GM19324 (cell line): ENCODE data around the gene WNT4.

Experiments
- ATAC-seq: cut with Tn5 transposase; IDR thresholded peaks from one replicate; pipeline ENCODE4 v1.9.1; 2021; ENCODE audit warnings: mild to moderate bottlenecking, moderate library complexity; ENCODE audit not compliant: unreplicated experiment, low FRiP score

WNT4 gene

DNA sequence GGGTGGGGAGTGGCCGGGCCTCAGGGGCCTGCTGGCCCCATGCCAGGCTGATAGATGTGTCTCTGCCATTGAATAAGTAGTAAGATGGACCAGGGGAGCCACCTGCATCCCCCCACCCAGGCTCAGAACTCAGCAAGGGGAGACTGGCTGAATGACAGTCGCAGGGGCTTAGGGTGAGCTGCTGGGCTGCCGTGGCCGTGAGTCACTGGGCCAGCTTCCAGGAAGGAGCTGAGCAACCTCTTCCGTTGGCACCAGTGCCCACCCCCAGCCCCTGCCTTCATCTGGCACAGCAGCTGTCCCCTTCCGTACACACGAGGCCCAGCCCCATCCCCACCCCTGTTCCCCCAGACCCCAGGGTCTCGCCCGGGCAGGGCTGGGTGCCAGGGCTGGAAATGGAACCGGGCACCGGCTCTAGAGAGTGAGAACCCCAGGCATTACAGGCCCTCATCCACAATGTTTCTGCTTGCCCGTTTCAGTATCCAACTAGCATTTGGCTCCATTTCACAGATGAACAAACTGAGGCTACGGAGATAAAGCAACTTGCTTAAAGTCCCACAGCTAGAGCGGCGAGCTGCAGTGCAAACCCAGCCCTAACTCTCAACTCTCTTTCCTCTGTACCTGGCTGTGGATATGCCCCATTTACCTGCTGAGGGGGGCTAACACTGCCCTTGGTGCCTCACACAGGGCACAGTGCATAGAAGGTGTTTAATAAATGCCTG lies 10.2 kb downstream of the WNT4 start:
- no peak for ATAC-seq

GRCh38 chr1:22131875-22132486 lies 10.9 kb downstream of the WNT4 start:
- no peak for ATAC-seq

GRCh38 chr1:22131062-22131461 lies 11.8 kb downstream of the WNT4 start:
- no peak for ATAC-seq

- ATAC-seq = no peak
Observed at GRCh38 chr1:22129501-22130117, 13.3 kb downstream of the WNT4 start.

GRCh38 chr1:22128392-22128791 lies 14.5 kb downstream of the WNT4 start:
- ATAC-seq = no peak

GRCh38 chr1:22127731-22128130 lies 15.2 kb downstream of the WNT4 start:
- ATAC-seq = no peak

- ATAC-seq = no peak
Observed at GRCh38 chr1:22127248-22127647, 15.6 kb downstream of the WNT4 start.

GRCh38 chr1:22126531-22126930 lies 16.4 kb downstream of the WNT4 start:
- no peak for ATAC-seq

GRCh38 chr1:22124592-22125229 lies 18.2 kb downstream of the WNT4 start:
- ATAC-seq = no peak

DNA sequence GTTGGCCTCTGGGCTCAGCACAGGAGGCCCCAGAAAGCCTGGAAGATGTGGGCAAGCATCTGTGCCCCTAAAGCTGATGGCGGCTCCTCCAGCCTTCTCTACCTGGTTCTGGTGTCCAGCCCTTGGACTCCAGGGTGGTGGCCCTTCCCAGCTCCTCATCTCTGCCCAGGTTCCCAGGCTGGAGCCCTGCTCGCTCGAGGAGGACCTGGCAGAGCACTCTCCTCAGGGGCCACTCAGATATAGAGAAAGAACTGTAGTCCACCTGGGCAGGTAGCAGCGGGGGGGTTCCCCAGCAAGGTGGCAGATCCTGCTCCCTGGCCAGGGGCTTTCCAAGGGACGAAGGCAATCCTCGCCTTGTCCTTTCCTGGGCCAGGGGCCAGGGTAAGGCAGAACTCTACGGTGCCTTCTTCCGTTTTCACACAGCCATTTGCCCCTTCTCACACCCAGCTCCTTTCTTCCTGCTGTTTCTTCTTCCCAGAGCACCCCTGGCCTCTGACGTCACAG lies 18.9 kb downstream of the WNT4 start:
- no peak for ATAC-seq

- ATAC-seq = no peak
Observed at GRCh38 chr1:22123071-22123390, 19.9 kb downstream of the WNT4 start.

DNA sequence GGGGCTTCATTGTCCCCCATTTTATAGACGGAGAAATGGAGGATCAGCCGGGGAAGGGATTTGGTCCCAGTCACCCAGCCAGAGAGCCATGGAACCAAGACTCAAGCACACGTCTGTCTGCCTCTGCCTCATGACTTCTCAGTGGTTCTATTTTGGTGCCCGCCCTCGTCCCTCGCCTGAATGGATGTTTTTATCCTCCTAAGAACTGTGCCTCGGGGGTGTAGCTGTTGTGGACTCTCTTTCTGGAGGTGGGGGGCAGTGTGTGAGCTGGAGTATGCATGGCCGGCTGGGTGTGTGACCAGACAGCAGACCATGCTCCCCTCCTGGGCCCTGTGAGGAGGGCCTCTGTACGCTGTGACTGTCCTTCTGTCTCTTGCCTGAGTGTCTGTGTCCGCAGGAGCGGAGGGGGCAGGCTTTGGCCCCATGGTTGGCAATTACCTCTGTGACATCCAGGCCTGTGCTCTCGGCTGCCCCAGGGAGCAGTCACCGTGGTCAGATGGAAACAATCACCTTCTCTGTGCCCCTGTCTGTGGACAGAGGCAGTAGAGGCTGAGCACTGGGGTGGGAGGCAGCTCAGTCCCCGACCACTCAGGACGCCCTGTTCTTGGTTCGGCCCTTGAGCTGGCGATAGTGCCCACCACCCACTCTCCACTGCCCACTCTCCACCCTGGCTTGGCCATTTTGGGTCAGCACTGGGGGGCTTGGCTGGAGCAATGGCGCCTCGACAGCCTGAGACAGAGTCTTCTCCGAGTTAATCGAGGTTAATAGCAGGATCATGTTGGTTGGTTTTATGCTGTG lies 20.4 kb downstream of the WNT4 start:
- ATAC-seq = no peak

GRCh38 chr1:22121421-22121911 lies 21.4 kb downstream of the WNT4 start:
- no peak for ATAC-seq

DNA sequence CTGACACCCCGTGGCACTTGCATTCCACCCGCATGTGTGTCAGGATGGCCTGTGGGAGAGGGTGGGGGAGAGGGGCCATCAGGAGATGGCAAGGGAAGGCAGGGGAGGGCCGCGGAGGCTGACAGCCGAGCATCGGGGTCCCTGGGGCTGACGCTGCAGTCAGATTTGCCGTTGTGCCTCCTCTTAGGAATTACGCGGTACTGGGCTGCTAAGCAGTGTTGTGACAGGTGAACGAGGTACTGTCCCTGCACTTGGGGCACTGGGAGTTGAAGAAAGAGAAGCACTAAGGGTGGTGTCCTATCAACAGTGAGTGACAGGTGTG lies 22.5 kb downstream of the WNT4 start:
- no peak for ATAC-seq

- no peak for ATAC-seq
Observed at GRCh38 chr1:22119626-22120468, 23.1 kb downstream of the WNT4 start.

DNA sequence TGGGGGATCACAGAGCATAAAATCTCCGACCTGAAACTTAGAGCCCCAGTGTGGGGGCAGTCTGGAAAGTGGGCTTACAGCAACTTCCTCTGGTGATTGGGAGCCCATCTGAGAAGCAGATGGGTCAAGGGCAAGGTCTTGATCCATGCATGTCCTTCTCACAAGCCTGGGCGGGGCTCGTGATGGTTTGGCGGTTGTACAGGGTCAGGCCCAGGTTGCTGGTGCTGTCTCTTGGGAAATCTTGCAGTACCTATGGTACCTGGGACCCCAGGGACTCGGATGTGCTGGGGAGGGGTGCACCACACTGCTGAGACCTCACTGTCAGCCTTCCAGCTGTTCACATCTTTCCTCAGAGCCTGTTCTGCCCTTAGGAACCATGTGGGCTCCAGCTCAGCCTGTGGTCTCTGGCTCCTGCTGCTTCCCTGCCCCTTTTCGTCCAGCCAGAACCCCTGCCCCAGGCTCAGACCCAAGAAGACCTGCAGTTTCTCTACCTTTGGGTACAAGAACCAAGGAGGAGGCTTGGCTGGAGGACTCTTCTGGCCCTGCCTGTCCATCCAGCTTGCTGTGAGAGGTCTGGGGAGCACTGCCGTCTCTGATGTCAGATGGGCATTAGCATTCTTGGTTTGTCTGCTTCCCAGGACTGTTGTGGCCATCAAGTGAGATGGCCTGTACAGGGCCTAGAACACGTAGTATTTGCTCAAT lies 24.5 kb downstream of the WNT4 start:
- no peak for ATAC-seq

GRCh38 chr1:22117851-22118250 lies 25.0 kb downstream of the WNT4 start:
- no peak for ATAC-seq

- ATAC-seq = no peak
Observed at GRCh38 chr1:22117238-22117637, 25.7 kb downstream of the WNT4 start.

DNA sequence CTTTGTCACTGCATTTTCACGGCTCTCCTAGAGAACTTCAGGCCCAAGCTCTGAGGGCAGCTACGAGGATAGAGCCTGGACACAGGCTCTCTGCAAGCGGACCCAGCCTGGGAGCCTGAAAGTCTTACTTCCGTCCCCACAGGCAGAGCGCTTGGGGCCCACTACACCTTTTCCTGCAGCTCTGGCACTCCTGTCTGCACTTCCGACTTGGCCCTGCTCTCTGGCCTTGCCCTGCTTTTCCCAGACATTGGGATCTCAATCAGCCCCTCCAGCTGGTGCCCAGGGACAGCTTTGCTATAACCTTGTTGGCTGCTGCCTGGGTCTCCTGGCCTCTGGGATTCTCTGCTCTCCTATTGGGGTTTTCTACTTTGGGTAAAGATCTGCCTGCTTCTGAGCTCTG lies 27.6 kb downstream of the WNT4 start:
- ATAC-seq = no peak
